ENCODE measurements around the gene RALGPS2. TPM values are rescaled to one million over a fixed set of nuclear protein-coding genes. Genes with fewer than 3 reads are reported as not detected.

Gene RALGPS2
- polyA plus RNA-seq, 1 experiment: 27.7 TPM

- DNase-seq (ENCODE audit: low read depth): no peak
- Histone ChIP-seq H3K27me3 (ENCODE audit: control insufficient read depth, insufficient read depth, low read length) (no peaks in the 10 kb centered on the region), H3K36me3 (ENCODE audit: control insufficient read depth, insufficient read depth, low read length) (no peaks in the 10 kb centered on the region), H3K4me3 (ENCODE audit: low read depth, low read length) (no peak overlapping the region)
- CTCF ChIA-PET: interaction anchor here (1.0 to 2.3 kb wide), 2 partner anchors 12 to 18 kb away, joined by 3 to 5 read pairs; no protein-coding TSS in a partner anchor
- TF ChIP-seq, protein P1, sequence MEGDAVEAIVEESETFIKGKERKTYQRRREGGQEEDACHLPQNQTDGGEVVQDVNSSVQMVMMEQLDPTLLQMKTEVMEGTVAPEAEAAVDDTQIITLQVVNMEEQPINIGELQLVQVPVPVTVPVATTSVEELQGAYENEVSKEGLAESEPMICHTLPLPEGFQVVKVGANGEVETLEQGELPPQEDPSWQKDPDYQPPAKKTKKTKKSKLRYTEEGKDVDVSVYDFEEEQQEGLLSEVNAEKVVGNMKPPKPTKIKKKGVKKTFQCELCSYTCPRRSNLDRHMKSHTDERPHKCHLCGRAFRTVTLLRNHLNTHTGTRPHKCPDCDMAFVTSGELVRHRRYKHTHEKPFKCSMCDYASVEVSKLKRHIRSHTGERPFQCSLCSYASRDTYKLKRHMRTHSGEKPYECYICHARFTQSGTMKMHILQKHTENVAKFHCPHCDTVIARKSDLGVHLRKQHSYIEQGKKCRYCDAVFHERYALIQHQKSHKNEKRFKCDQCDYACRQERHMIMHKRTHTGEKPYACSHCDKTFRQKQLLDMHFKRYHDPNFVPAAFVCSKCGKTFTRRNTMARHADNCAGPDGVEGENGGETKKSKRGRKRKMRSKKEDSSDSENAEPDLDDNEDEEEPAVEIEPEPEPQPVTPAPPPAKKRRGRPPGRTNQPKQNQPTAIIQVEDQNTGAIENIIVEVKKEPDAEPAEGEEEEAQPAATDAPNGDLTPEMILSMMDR (IDR thresholded peaks at IDR 0.05; ENCODE audit: insufficient read depth, low read depth, low read length): no peak
- POLR2A ChIA-PET: no interaction called here
Measured at GRCh38 chr1:178931858-178932551, 207.0 kb downstream of the RALGPS2 start.

DNA sequence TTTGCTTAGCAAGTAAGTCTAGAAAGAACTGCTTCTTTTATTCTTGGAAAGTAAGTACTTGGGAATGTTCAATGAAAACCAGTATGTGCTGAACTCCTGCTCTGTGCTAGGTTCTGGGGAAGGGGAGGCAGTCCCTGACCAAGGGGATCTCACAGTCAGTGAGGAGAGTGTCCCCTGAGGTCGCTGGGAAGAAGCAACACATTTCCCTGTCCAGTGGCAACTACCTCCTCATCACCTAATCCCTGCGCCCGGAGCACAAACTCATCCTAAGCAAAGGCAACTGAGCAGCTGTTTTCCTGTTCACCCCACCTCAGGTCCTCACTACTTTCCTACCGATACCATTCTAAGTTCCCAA lies 207.5 kb downstream of the RALGPS2 start:
- H3K27me3 ChIP-seq (ENCODE audit: control insufficient read depth, insufficient read depth, low read length): no peaks in the 10 kb centered on the region
- DNase-seq (ENCODE audit: low read depth): no peak
- no peak overlapping the region for H3K4me3 ChIP-seq (ENCODE audit: low read depth, low read length)
- ChIA-PET POLR2A (no interaction called here), CTCF (interaction anchor here (0.7 to 2.3 kb wide), 3 partner anchors 11 to 101 kb away, joined by 3 to 5 read pairs (median 4); no protein-coding TSS in a partner anchor)
- TF ChIP-seq, protein P1 (IDR thresholded peaks at IDR 0.05; ENCODE audit: insufficient read depth, low read depth, low read length): no peak
- H3K36me3 ChIP-seq (ENCODE audit: control insufficient read depth, insufficient read depth, low read length): no peaks in the 10 kb centered on the region

- Histone ChIP-seq H3K4me3 (ENCODE audit: low read depth, low read length) (no peak overlapping the region), H3K27me3 (ENCODE audit: control insufficient read depth, insufficient read depth, low read length) (no peaks in the 10 kb centered on the region), H3K36me3 (ENCODE audit: control insufficient read depth, insufficient read depth, low read length) (no peaks in the 10 kb centered on the region)
- no peak for DNase-seq (ENCODE audit: low read depth)
- ChIA-PET CTCF (interaction anchor here (0.7 to 1.5 kb wide), 2 partner anchors 11 to 102 kb away, joined by 3 to 4 read pairs; no protein-coding TSS in a partner anchor), POLR2A (no interaction called here)
- TF ChIP-seq, protein P1 (IDR thresholded peaks at IDR 0.05; ENCODE audit: insufficient read depth, low read depth, low read length): no peak
Measured at GRCh38 chr1:178933105-178933561, 208.1 kb downstream of the RALGPS2 start.

GRCh38 chr1:178933709-178934490 lies 208.9 kb downstream of the RALGPS2 start:
- TF ChIP-seq, protein P1 (IDR thresholded peaks at IDR 0.05; ENCODE audit: insufficient read depth, low read depth, low read length): no peak

GRCh38 chr1:178934546-178934945 lies 209.5 kb downstream of the RALGPS2 start:
- H3K4me3 ChIP-seq (ENCODE audit: low read depth, low read length): no peak overlapping the region
- TF ChIP-seq, protein P1 (IDR thresholded peaks at IDR 0.05; ENCODE audit: insufficient read depth, low read depth, low read length): no peak
- H3K36me3 ChIP-seq (ENCODE audit: control insufficient read depth, insufficient read depth, low read length): no peaks in the 10 kb centered on the region
- POLR2A ChIA-PET: no interaction called here
- H3K27me3 ChIP-seq (ENCODE audit: control insufficient read depth, insufficient read depth, low read length): no peaks in the 10 kb centered on the region
- CTCF ChIA-PET: interaction anchor here (1.6 kb wide), 1 partner anchor 24 kb away, joined by 5 read pairs; no protein-coding TSS in a partner anchor
- DNase-seq (ENCODE audit: low read depth): no peak

More at GRCh38 chr1:178933709-178934490, 208.9 kb downstream of the RALGPS2 start:
- H3K4me3 ChIP-seq (ENCODE audit: low read depth, low read length): no peak overlapping the region
- POLR2A ChIA-PET: no interaction called here
- no peak for DNase-seq (ENCODE audit: low read depth)
- no peaks in the 10 kb centered on the region for H3K27me3 ChIP-seq (ENCODE audit: control insufficient read depth, insufficient read depth, low read length)
- no peaks in the 10 kb centered on the region for H3K36me3 ChIP-seq (ENCODE audit: control insufficient read depth, insufficient read depth, low read length)
- CTCF ChIA-PET: interaction anchor here (1.5 kb wide), 1 partner anchor 10 kb away, joined by 4 read pairs; no protein-coding TSS in a partner anchor
